Effector memory CD4-positive, alpha-beta T cell (primary cell): ENCODE measurements around the gene KIF1B.
"Not testable (repeated sequence)": the region's sequence is repeated elsewhere in the genome, so short reads cannot be mapped to it uniquely, and the experiment has no call there.

Experiments used
- DNase-seq, 3 donors: peaks; one replicate each; pipeline ENCODE4 v3.0.0-alpha.2; 2020
- H3K27ac ChIP-seq: 2 replicates; pipeline ENCODE4 v1.7.0; 2013; ENCODE audit warnings: mild to moderate bottlenecking, low read length, moderate library complexity; ENCODE audit not compliant: insufficient read depth, poor library complexity, severe bottlenecking
- H3K27me3 ChIP-seq: replicated peaks from 2 replicates; pipeline ENCODE4 v1.7.0; 2013; ENCODE audit warnings: mild to moderate bottlenecking, low read length; ENCODE audit not compliant: insufficient read depth, control insufficient read depth, poor library complexity, severe bottlenecking
- H3K36me3 ChIP-seq: 2 replicates; pipeline ENCODE4 v1.7.0; 2013; ENCODE audit warnings: mild to moderate bottlenecking, low read length, moderate library complexity; ENCODE audit not compliant: control insufficient read depth, insufficient read depth
- H3K4me1 ChIP-seq: 2 replicates; pipeline ENCODE4 v1.7.0; 2013; ENCODE audit warnings: low read length, mild to moderate bottlenecking; ENCODE audit not compliant: control insufficient read depth, insufficient read depth, poor library complexity, severe bottlenecking
- H3K4me3 ChIP-seq: 2 replicates; pipeline ENCODE4 v1.7.0; 2013; ENCODE audit warnings: low read length, low read depth, mild to moderate bottlenecking; ENCODE audit not compliant: insufficient read depth, poor library complexity, severe bottlenecking
- H3K9me3 ChIP-seq: 2 replicates; pipeline ENCODE4 v1.7.0; 2013; ENCODE audit warnings: mild to moderate bottlenecking, low read length, moderate library complexity; ENCODE audit not compliant: control insufficient read depth

Gene KIF1B

DNA sequence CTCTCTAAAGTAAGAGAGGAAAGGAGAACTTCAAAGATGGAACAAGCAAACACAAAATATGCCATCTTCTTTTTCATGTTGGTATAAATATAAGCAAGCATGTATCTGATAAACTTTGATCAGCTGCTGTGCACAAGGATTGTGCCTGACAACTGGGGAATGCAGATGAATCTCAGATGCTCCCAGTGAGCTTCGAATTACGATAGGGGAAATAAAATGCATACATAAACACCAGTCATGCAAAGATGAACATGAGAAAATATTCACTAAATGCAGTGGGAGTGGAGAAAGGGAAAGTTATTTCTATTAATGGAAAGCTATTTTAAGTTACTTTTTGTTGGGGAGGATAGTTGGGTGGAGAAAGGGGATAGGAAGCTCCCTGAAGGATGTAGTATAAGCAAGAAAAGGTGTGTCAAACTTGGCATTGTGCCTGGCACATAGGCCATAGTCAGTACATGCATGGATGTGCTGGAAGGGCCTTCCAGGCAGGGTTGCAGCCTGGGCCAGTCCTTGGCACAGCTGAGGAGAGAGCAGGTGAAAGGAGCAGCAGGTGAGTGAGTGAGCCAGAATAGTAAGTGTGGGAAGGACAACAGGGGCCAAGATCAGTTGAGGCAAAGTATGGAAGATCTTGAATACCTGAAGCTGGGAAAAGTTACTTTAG, 130.7 kb downstream of the KIF1B start:
- no peak overlapping the region for H3K27ac ChIP-seq
- no peak for DNase-seq
- H3K4me1 ChIP-seq, result no peaks in the 10 kb centered on the region
- H3K36me3 ChIP-seq, result peaks cover 29% of the 10 kb centered on the region
- H3K4me3 ChIP-seq, result no peak overlapping the region
- no peaks in the 10 kb centered on the region for H3K27me3 ChIP-seq
- H3K9me3 ChIP-seq, result no peaks in the 10 kb centered on the region

DNA sequence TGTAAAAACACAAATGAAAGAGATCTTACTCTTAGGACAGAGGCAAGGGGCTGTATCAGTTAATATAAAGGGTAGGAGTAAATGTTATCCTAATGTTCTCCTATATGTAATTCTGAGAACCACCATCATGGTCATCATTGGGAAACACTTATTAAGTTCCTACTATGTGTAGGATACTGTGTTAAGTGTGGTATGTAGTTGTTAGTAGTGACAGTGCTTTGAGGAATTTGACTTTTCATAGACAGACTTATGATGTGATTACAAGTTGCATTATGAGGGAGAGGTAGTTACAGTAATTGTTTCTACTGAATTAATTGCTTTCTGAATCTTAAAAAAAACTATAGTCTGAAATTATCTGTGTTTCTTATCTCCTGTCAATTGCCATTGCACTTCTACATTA, 136.7 kb downstream of the KIF1B start:
- H3K27me3 ChIP-seq, result no peaks in the 10 kb centered on the region
- H3K4me3 ChIP-seq, result no peak overlapping the region
- H3K9me3 ChIP-seq, result no peaks in the 10 kb centered on the region
- no peak overlapping the region for H3K27ac ChIP-seq
- no peaks in the 10 kb centered on the region for H3K4me1 ChIP-seq
- no peak for DNase-seq
- H3K36me3 ChIP-seq, result peaks cover 24% of the 10 kb centered on the region

DNA sequence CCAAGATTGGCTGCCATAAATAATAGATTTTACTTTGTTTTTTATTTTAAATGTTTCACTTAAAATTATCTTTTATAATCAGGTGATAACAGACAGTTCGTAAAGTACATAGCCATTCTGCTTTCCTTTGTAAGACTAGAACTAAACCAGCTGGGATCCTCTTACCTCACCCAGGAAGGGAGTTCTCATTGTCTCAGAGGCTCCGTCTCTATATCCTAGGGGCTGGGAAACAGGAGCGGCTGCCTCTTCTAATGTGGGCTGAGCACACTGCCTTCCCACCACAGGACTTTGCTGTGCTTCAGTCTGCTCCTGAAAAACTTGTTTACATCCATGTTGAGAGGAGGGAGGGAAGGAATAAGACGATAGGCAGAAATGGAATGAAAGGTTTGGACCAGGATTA, 142.9 kb downstream of the KIF1B start:
- Histone ChIP-seq H3K9me3 (no peaks in the 10 kb centered on the region), H3K27ac (no peak overlapping the region), H3K36me3 (peaks cover 15% of the 10 kb centered on the region), H3K4me3 (no peak overlapping the region), H3K4me1 (no peaks in the 10 kb centered on the region), H3K27me3 (no peaks in the 10 kb centered on the region)
- no peak for DNase-seq

DNA sequence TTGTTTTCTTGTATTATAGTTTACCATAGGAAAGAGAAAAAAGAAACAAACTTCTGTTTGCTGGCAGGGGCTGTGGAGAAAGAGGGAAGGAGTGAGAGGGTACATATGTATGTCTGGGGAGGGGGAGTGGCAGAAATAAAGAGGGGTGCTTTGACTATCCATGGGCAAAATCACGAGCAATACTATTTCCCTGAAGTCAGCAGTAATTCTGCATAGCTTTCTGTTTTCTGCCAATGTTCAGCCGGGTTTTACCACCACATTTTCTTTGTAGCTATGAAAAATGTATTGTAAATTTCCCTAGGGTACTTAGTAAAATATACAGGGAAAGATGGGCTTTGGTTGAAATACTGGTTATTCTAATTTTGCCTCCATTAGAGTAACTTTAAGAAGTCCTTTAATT, 143.3 kb downstream of the KIF1B start:
- H3K36me3 ChIP-seq, result peaks cover 11% of the 10 kb centered on the region
- no peaks in the 10 kb centered on the region for H3K9me3 ChIP-seq
- H3K4me1 ChIP-seq, result no peaks in the 10 kb centered on the region
- H3K27ac ChIP-seq, result no peak overlapping the region
- no peak overlapping the region for H3K4me3 ChIP-seq
- no peak for DNase-seq
- H3K27me3 ChIP-seq, result no peaks in the 10 kb centered on the region

DNA sequence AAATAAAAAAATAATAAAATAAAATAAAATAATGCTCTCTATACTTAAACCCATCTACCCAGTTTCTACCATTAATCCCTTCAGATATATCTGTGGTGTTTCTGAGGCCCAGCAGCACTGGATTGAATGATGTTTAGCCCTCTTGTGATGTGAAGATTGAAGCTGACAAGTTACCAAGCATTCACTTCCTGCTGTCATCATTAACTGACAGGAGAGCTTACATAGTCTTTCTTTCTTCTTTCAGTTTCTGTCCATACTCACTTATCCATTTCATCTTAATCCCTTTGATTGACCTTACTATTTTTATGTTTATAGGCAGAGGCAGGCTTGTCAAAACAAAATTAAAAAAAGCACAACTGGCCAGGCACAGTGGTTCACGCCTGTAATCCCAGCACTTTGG, 149.7 kb downstream of the KIF1B start:
- H3K27me3 ChIP-seq, result no peaks in the 10 kb centered on the region
- H3K9me3 ChIP-seq, result no peaks in the 10 kb centered on the region
- no peak for DNase-seq
- H3K36me3 ChIP-seq, result peaks cover 2% of the 10 kb centered on the region
- no peaks in the 10 kb centered on the region for H3K4me1 ChIP-seq
- no peak overlapping the region for H3K4me3 ChIP-seq
- no peak overlapping the region for H3K27ac ChIP-seq

DNA sequence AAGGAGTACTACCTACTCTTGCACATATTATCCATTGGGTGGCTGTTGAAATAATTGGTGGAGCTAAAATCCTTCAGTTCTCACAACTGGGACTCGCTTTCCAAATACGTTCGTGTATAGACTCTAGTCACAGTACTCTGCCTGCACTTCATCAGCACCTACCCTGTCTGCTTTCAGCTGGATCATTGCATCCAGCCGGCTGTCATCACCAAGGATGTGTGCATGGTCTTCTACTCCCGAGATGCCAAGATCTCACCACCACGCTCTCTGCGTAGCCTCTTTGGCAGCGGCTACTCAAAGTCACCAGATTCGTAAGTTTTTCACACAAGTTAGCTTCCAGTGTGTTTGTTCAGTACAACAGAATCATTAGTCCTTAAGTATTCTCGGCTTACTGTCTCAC, 151.1 kb downstream of the KIF1B start:
- H3K4me3 ChIP-seq, result no peak overlapping the region
- H3K27me3 ChIP-seq, result no peaks in the 10 kb centered on the region
- H3K9me3 ChIP-seq, result no peaks in the 10 kb centered on the region
- DNase-seq, result no peak
- no peaks in the 10 kb centered on the region for H3K4me1 ChIP-seq
- H3K36me3 ChIP-seq, result peaks cover 8% of the 10 kb centered on the region
- no peak overlapping the region for H3K27ac ChIP-seq

DNA sequence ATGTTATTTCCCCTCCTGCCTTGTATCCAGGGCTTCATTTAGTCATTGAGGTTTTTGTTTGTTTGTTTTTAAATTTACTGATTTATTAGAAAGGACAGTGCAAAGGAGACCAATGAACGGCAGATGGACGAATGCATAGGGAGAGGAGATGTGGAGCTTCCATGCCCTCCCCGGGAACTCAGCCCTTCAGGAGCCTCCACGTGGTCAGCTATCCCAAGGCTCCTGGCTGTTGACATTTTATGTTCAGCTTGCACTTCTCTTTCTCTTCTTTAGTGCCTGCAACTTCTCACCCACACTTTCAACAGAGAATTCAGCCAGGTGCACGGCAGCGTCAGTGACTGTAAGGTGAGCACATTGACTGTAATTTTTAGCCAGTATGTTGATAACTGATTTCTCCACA, 157.8 kb downstream of the KIF1B start:
- H3K4me1 ChIP-seq, result no peaks in the 10 kb centered on the region
- no peak for DNase-seq
- no peaks in the 10 kb centered on the region for H3K9me3 ChIP-seq
- H3K27ac ChIP-seq, result no peak overlapping the region
- H3K36me3 ChIP-seq, result peaks cover 27% of the 10 kb centered on the region
- H3K27me3 ChIP-seq, result no peaks in the 10 kb centered on the region
- H3K4me3 ChIP-seq, result no peak overlapping the region

DNA sequence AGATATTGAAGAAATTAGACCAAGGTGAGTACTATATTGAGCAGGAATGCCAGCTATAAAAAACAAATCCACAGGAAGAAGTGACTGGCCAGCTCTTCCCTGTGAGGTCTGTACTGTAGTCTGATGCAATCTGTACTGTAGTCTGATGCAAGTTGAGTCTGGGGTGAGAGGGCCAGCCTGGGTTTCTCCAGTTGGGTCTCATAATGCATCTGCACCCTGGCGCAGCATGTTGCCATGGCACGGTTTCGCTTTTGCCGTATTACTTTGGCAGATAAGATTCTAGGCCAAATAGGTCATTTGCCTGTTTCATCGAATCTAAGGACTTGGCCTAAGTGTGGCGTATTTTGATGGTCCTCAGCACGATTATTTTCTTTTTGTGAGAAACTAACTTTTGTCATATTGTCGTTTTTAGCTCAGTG, 164.1 kb downstream of the KIF1B start:
- Histone ChIP-seq H3K27ac (no peak overlapping the region), H3K36me3 (peaks cover 29% of the 10 kb centered on the region), H3K9me3 (no peaks in the 10 kb centered on the region), H3K4me3 (no peak overlapping the region), H3K4me1 (no peaks in the 10 kb centered on the region), H3K27me3 (no peaks in the 10 kb centered on the region)
- no peak for DNase-seq

DNA sequence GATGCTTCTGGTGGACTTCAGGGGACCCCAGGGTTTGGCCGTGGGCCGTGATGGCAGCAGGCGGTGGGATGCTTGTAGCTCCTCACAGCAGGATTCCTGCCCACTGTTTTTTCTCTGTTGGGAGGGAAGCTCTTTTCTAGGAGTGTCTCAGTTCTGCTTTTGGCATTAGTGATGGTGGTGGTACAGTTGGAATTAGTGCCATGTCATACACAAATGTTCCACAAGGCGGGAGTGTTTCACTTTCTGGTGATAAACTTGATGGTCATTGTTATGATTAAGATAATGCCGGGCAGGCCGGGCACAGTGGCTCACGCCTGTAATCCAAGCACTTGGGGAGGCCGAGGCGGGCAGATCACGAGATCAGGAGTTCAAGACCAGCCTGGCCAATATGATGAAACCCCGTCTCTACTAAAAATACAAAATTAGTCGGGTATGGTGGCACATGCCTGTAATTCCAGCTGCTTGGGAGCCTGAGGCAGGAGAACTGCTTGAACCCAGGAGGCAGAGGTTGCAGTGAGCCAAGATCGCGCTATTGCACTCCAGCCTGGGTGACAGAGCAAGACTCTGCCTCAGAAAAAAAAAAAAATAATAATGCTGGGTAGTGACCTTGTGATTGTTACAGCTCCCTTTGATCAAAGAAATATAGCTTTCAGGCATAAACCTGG, 167.1 kb downstream of the KIF1B start:
- not testable (repeated sequence) for H3K9me3 ChIP-seq, DNase-seq, H3K27me3 ChIP-seq, H3K4me1 ChIP-seq, H3K4me3 ChIP-seq, H3K27ac ChIP-seq
- peaks cover 17% of the 10 kb centered on the region for H3K36me3 ChIP-seq

DNA sequence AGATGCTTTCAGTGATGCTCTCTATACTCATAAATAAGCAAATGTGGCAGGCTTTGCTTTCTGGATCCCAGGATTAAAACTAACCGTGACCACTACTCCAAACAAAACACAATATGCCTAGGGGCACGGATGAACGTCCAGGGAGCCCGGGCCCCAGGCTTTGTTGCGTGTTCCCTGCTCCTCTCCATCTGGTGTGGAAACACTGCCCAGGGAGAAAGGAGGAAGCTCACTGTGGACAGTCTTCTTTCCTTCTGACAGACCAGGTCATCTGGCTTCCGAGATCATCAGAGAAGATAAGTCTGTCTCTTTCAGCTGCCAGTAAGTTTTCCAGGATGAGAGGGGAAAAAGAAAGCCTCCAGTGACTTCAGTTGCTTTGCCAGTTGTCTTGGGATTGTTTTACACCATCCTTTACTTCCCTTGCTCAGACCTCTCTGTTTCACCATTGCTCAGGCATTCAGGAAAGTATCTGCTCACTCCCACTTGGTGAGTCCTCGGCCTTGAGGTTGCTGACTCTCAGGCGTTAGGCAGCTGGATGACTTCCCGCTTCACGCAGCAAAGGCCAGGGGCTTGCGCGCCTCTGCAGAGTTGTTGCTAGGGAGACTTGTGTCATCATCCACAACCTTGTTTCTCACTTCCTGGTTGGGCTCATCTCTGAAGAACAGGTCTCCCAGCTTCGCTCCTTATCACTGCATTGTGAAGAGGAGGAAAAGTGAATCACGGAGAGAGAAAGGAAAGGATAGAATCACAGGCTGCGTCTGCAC, 167.9 kb downstream of the KIF1B start:
- Histone ChIP-seq H3K4me3 (no peak overlapping the region), H3K36me3 (peaks cover 17% of the 10 kb centered on the region), H3K27ac (no peak overlapping the region)

More for the DNA sequence above, 167.9 kb downstream of the KIF1B start:
- no peaks in the 10 kb centered on the region for H3K9me3 ChIP-seq
- no peak for DNase-seq
- no peaks in the 10 kb centered on the region for H3K27me3 ChIP-seq
- H3K4me1 ChIP-seq, result no peaks in the 10 kb centered on the region
